WTC11 (cell line): ENCODE results near the gene FAHD1. TPM values are rescaled to one million over a fixed set of nuclear protein-coding genes. Genes with fewer than 3 reads are reported as not detected.

Experiments used
- ARID4B ChIP-seq: sonication (generic); formaldehyde crosslinking; IDR thresholded peaks from 2 replicates; pipeline ENCODE4 v1.8.0; 2023; ENCODE audit warnings: missing genetic modification reagents, mild to moderate bottlenecking, borderline replicate concordance
- ATF6 ChIP-seq: sonication (generic); formaldehyde crosslinking; IDR thresholded peaks from 2 replicates; pipeline ENCODE4 v1.8.1; 2023; ENCODE audit warnings: mild to moderate bottlenecking, missing genetic modification reagents
- ESRRA ChIP-seq: sonication (generic); formaldehyde crosslinking; IDR thresholded peaks from 2 replicates; pipeline ENCODE4 v1.8.1; 2022; ENCODE audit warnings: mild to moderate bottlenecking, missing genetic modification reagents, borderline replicate concordance
- ETV6 ChIP-seq: sonication (generic); formaldehyde crosslinking; IDR thresholded peaks from 2 replicates; pipeline ENCODE4 v1.8.1; 2022; ENCODE audit warnings: mild to moderate bottlenecking, missing genetic modification reagents
- MAX ChIP-seq: sonication (generic); formaldehyde crosslinking; IDR thresholded peaks from 2 replicates; pipeline ENCODE4 v1.8.0; 2022; ENCODE audit warnings: mild to moderate bottlenecking, missing genetic modification reagents
- NFE2L1 ChIP-seq: sonication (generic); formaldehyde crosslinking; IDR thresholded peaks from 2 replicates; pipeline ENCODE4 v1.8.1; 2023; ENCODE audit warnings: missing genetic modification reagents
- SMAD3 ChIP-seq: sonication (generic); formaldehyde crosslinking; IDR thresholded peaks from 2 replicates; pipeline ENCODE4 v1.8.0; 2022; ENCODE audit warnings: missing genetic modification reagents, mild to moderate bottlenecking, borderline replicate concordance
- SP1 ChIP-seq: sonication (generic); formaldehyde crosslinking; conservative IDR thresholded peaks from 2 replicates; pipeline ENCODE4 v1.8.1; 2022; ENCODE audit warnings: missing genetic modification reagents
- TCF7 ChIP-seq: sonication (generic); formaldehyde crosslinking; IDR thresholded peaks from 2 replicates; pipeline ENCODE4 v1.8.0; 2022; ENCODE audit warnings: mild to moderate bottlenecking, low read depth, missing genetic modification reagents, moderate library complexity
- TEAD4 ChIP-seq: sonication (generic); formaldehyde crosslinking; IDR thresholded peaks from 2 replicates; pipeline ENCODE4 v1.8.0; 2022; ENCODE audit warnings: mild to moderate bottlenecking, missing genetic modification reagents
- ZBTB21 ChIP-seq: sonication (generic); formaldehyde crosslinking; IDR thresholded peaks from 2 replicates; pipeline ENCODE4 v1.8.1; 2023; ENCODE audit warnings: mild to moderate bottlenecking, missing genetic modification reagents, borderline replicate concordance
- ZNF232 ChIP-seq: sonication (generic); formaldehyde crosslinking; IDR thresholded peaks from 2 replicates; pipeline ENCODE4 v1.8.0; 2022; ENCODE audit warnings: mild to moderate bottlenecking, missing genetic modification reagents
- ZNF281 ChIP-seq: sonication (generic); formaldehyde crosslinking; IDR thresholded peaks from 2 replicates; pipeline ENCODE4 v1.8.0; 2023; ENCODE audit warnings: mild to moderate bottlenecking, missing genetic modification reagents
- ZNF317 ChIP-seq: sonication (generic); formaldehyde crosslinking; IDR thresholded peaks from 2 replicates; pipeline ENCODE4 v1.8.1; 2023; ENCODE audit warnings: low read depth, mild to moderate bottlenecking, moderate library complexity, missing genetic modification reagents, borderline replicate concordance
- ZNF396 ChIP-seq: fragments of 250-450 bp; sonication (Bioruptor Pico); IDR thresholded peaks from 2 replicates; pipeline ENCODE4 v1.8.0; 2021; ENCODE audit warnings: mild to moderate bottlenecking, moderate library complexity, borderline replicate concordance
- ZNF423 ChIP-seq: fragments of 250-450 bp; sonication (Bioruptor Pico); IDR thresholded peaks from 2 replicates; pipeline ENCODE4 v2.1.2; 2022; ENCODE audit warnings: mild to moderate bottlenecking, moderate library complexity
- ZSCAN18 ChIP-seq: fragments of 250-450 bp; sonication (Bioruptor Pico); IDR thresholded peaks from 2 replicates; pipeline ENCODE4 v2.1.2; 2022; ENCODE audit warnings: mild to moderate bottlenecking, moderate library complexity
- total RNA-seq: library from RNA; stranded (reverse); gene quantifications from 3 replicates; pipeline ENCODE4 v1.2.3, GENCODE V29; 2021
- TF ChIP-seq, protein P1 (sequence below): fragments of 250-450 bp; sonication (Bioruptor Pico); IDR thresholded peaks from 2 replicates; pipeline ENCODE4 v1.8.0; 2021; ENCODE audit warnings: mild to moderate bottlenecking
- TF ChIP-seq, protein P2 (sequence below): sonication (generic); formaldehyde crosslinking; IDR thresholded peaks from 2 replicates; pipeline ENCODE4 v1.8.0; 2022; ENCODE audit warnings: mild to moderate bottlenecking, missing genetic modification reagents
- TF ChIP-seq, protein P3 (sequence below): fragments of 250-450 bp; sonication (Bioruptor Pico); conservative IDR thresholded peaks from 2 replicates; pipeline ENCODE4 v1.9.0; 2021; ENCODE audit warnings: mild to moderate bottlenecking

The FAHD1 gene
- total RNA-seq, 1 experiment from 2014 or later = 14.3 TPM

- TF ChIP-seq ZNF281 (CRISPR knock-in tag) (no peak), SMAD3 (CRISPR knock-in tag) (no peak), ARID4B (no peak), ZNF232 (CRISPR knock-in tag) (no peak), TCF7 (no peak), NFE2L1 (CRISPR knock-in tag) (no peak), ZNF317 (no peak), MAX (0 out of 2 replicates have a peak, but pooled peaks have one; percentile 55), ZBTB21 (CRISPR knock-in tag) (no peak), ZNF423 (CRISPR knock-in tag) (no peak), ATF6 (no peak), ZSCAN18 (CRISPR knock-in tag) (no peak), SP1 (peak; percentile 96), TEAD4 (CRISPR knock-in tag) (no peak), ESRRA (CRISPR knock-in tag) (0 out of 2 replicates have a peak, but pooled peaks have one; percentile 34), ETV6 (peak; percentile 36; the same call in 1 of the 2 replicates), ZNF396 (no peak)
- TF ChIP-seq, protein P1, sequence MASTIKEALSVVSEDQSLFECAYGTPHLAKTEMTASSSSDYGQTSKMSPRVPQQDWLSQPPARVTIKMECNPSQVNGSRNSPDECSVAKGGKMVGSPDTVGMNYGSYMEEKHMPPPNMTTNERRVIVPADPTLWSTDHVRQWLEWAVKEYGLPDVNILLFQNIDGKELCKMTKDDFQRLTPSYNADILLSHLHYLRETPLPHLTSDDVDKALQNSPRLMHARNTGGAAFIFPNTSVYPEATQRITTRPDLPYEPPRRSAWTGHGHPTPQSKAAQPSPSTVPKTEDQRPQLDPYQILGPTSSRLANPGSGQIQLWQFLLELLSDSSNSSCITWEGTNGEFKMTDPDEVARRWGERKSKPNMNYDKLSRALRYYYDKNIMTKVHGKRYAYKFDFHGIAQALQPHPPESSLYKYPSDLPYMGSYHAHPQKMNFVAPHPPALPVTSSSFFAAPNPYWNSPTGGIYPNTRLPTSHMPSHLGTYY = no peak
- TF ChIP-seq, protein P2, sequence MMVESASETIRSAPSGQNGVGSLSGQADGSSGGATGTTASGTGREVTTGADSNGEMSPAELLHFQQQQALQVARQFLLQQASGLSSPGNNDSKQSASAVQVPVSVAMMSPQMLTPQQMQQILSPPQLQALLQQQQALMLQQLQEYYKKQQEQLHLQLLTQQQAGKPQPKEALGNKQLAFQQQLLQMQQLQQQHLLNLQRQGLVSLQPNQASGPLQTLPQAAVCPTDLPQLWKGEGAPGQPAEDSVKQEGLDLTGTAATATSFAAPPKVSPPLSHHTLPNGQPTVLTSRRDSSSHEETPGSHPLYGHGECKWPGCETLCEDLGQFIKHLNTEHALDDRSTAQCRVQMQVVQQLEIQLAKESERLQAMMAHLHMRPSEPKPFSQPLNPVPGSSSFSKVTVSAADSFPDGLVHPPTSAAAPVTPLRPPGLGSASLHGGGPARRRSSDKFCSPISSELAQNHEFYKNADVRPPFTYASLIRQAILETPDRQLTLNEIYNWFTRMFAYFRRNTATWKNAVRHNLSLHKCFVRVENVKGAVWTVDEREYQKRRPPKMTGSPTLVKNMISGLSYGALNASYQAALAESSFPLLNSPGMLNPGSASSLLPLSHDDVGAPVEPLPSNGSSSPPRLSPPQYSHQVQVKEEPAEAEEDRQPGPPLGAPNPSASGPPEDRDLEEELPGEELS (CRISPR knock-in tag) = no peak
- TF ChIP-seq, protein P3, sequence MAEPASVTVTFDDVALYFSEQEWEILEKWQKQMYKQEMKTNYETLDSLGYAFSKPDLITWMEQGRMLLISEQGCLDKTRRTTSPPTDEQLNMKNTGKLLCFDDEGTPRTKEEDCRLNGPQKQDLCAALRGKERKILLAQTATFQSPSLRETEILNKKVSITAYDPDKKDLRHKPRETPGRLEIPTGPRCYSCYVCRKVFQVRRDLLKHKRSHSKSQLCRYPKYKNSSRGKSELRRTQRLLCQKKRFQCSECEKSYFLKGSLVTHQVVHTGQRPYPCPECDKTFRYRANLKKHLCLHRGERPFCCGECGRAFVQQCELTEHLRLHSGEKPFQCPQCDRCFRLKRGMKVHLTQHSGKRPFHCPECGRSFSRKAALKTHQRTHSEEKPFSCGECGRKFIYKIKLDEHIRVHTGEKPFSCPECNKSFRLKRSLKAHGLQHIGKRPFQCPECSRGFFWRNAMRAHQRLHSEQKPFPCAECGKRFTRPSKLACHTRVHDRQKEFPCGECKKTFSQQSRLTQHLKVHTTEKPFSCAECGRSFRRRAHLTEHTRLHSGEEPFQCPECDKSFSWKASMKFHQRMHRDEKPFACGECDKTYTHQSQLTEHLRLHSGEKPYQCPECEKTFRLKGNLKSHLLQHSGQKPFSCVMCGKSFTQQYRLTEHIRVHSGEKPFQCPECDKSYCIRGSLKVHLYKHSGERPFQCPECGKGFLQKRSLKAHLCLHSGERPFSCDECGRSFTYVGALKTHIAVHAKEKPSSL (CRISPR knock-in tag) = no peak
Observed at GRCh38 chr16:1782408-1783264, 44.4 kb upstream of the FAHD1 start, which contains the start of the genes NUBP2 and SPSB3 (continued).
